Esophagus squamous epithelium (tissue), 4 donors: ENCODE measurements around the gene S1PR3.

ENCODE experiments used
- CTCF ChIP-seq, 6 experiments: fragments of 450-650 bp in 4 of 6; fragments of 200-600 bp in 2 of 6; sonication (generic) in 2 of 6; IDR thresholded peaks; one replicate each; pipeline ENCODE4 v1.5.1; 2016 to 2019; ENCODE audit warnings: antibody characterized with exemption in 6 of 6, mild to moderate bottlenecking in 4 of 6, moderate library complexity in 4 of 6
- POLR2A ChIP-seq, 4 donors: fragments of 450-650 bp; IDR thresholded peaks; one replicate each; pipeline ENCODE4 v1.6.1; 2017; ENCODE audit warnings: antibody characterized with exemption in 4 of 4, mild to moderate bottlenecking in 4 of 4, moderate library complexity in 3 of 4

- TF ChIP-seq CTCF (IDR thresholded peaks at IDR 0.05) (no peak), POLR2A (IDR thresholded peaks at IDR 0.05) (no peak)
These were observed 62.0 kb downstream of the S1PR3 start for GRCh38 chr9:89053301-89053700.
